IMR-90 (cell line): ENCODE results near the gene MRPL20.

Experiments
- BHLHE40 ChIP-seq: fragments of 150-350 bp; IDR thresholded peaks from 2 replicates; pipeline ENCODE4 v1.6.1; 2016; ENCODE audit warnings: mild to moderate bottlenecking, low read depth, low read length
- CEBPB ChIP-seq: IDR thresholded peaks from 2 replicates; pipeline ENCODE4 v1.6.1; 2012; ENCODE audit warnings: low read depth, low read length, improper control_type of control experiment
- CHD1 ChIP-seq: IDR thresholded peaks from 2 replicates; pipeline ENCODE4 v1.6.1; 2012; ENCODE audit warnings: low read depth, low read length, improper control_type of control experiment
- FOS ChIP-seq: fragments of 150-350 bp; IDR thresholded peaks from 2 replicates; pipeline ENCODE4 v1.6.1; 2016; ENCODE audit warnings: low read depth, low read length
- MAFK ChIP-seq: IDR thresholded peaks from 2 replicates; pipeline ENCODE4 v1.6.1; 2012; ENCODE audit warnings: low read depth, low read length, improper control_type of control experiment
- MXI1 ChIP-seq: IDR thresholded peaks from 2 replicates; pipeline ENCODE4 v1.6.1; 2012; ENCODE audit warnings: low read depth, mild to moderate bottlenecking, low read length, moderate library complexity, borderline replicate concordance
- NFE2L2 ChIP-seq: fragments of 150-350 bp; IDR thresholded peaks from 2 replicates; pipeline ENCODE4 v1.6.1; 2016; ENCODE audit warnings: low read depth, mild to moderate bottlenecking, low read length
- POLR2A ChIP-seq: IDR thresholded peaks from 2 replicates; pipeline ENCODE4 v1.6.1; 2012; ENCODE audit warnings: mild to moderate bottlenecking, low read depth, low read length
- RAD21 ChIP-seq: IDR thresholded peaks from 2 replicates; pipeline ENCODE4 v1.6.1; 2012; ENCODE audit warnings: low read length, improper control_type of control experiment
- RCOR1 ChIP-seq: IDR thresholded peaks from 2 replicates; pipeline ENCODE4 v1.6.1; 2012; ENCODE audit warnings: mild to moderate bottlenecking, low read length, improper control_type of control experiment; ENCODE audit not compliant: insufficient replicate concordance
- RFX5 ChIP-seq: IDR thresholded peaks from 2 replicates; pipeline ENCODE4 v1.8.0; 2012; ENCODE audit warnings: low read depth, mild to moderate bottlenecking, low read length, moderate library complexity
- SMC3 ChIP-seq: fragments of 150-350 bp; IDR thresholded peaks from 2 replicates; pipeline ENCODE4 v1.6.1; 2016; ENCODE audit warnings: low read depth, mild to moderate bottlenecking, antibody characterized with exemption, low read length, moderate library complexity
- TF ChIP-seq, protein P1 (sequence below): conservative IDR thresholded peaks from 2 replicates; pipeline ENCODE4 v1.5.1; 2012; ENCODE audit warnings: mild to moderate bottlenecking, low read depth, low read length, improper control_type of control experiment
- TF ChIP-seq, protein P2 (sequence below): fragments of 150-350 bp; IDR thresholded peaks from 2 replicates; pipeline ENCODE4 v1.6.1; 2016; ENCODE audit warnings: low read depth, mild to moderate bottlenecking, low read length, moderate library complexity, borderline replicate concordance

DNA sequence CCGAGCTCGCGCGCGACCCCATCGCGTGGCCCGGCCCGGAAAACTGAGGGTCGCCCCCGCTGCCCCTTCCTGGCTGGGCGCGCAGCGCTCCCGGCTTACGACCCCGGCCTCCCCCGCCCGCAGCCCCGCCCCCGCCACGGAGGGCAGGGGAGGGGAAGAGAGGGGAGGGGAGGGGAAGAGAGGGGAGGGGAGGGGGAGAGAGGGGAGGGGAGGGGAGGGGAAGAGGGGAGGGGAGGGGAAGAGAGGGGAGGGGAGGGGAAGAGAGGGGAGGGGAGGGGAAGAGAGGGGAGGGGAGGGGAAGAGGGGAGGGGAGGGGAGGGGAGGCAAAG, 20.7 kb upstream of the MRPL20 start:
- TF ChIP-seq, protein P1, sequence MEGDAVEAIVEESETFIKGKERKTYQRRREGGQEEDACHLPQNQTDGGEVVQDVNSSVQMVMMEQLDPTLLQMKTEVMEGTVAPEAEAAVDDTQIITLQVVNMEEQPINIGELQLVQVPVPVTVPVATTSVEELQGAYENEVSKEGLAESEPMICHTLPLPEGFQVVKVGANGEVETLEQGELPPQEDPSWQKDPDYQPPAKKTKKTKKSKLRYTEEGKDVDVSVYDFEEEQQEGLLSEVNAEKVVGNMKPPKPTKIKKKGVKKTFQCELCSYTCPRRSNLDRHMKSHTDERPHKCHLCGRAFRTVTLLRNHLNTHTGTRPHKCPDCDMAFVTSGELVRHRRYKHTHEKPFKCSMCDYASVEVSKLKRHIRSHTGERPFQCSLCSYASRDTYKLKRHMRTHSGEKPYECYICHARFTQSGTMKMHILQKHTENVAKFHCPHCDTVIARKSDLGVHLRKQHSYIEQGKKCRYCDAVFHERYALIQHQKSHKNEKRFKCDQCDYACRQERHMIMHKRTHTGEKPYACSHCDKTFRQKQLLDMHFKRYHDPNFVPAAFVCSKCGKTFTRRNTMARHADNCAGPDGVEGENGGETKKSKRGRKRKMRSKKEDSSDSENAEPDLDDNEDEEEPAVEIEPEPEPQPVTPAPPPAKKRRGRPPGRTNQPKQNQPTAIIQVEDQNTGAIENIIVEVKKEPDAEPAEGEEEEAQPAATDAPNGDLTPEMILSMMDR = no peak
- TF ChIP-seq RAD21 = no peak
- no peak for TF ChIP-seq RFX5
- TF ChIP-seq SMC3 = no peak
- TF ChIP-seq RCOR1 = no peak
- no peak for TF ChIP-seq CHD1
- TF ChIP-seq POLR2A = no peak
- no peak for TF ChIP-seq BHLHE40
- TF ChIP-seq MXI1 = no peak
- no peak for TF ChIP-seq CEBPB
- no peak for TF ChIP-seq MAFK
- no peak for TF ChIP-seq FOS
- TF ChIP-seq, protein P2, sequence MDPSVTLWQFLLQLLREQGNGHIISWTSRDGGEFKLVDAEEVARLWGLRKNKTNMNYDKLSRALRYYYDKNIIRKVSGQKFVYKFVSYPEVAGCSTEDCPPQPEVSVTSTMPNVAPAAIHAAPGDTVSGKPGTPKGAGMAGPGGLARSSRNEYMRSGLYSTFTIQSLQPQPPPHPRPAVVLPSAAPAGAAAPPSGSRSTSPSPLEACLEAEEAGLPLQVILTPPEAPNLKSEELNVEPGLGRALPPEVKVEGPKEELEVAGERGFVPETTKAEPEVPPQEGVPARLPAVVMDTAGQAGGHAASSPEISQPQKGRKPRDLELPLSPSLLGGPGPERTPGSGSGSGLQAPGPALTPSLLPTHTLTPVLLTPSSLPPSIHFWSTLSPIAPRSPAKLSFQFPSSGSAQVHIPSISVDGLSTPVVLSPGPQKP = no peak
- TF ChIP-seq NFE2L2 = no peak
